ENCODE data around the gene MAP1S. TPM values are rescaled to one million over a fixed set of nuclear protein-coding genes. Genes with fewer than 3 reads are reported as not detected.

MAP1S gene
- total and polyA plus RNA-seq, 2 of the 13 experiments (the other 11 are each of a cell fraction or from before 2014, with no cell fraction given) = 3.8 to 7.3 TPM

GRCh38 chr19:17767559-17767958 lies 48.3 kb downstream of the MAP1S start:
- ChIA-PET CTCF (ENCODE audit: low intra/inter-chr PET ratio, low total read pairs) (no interaction called here), POLR2A (interaction anchor here (2.0 to 2.4 kb wide), 2 partner anchors 80 to 92 kb away, joined by 9 to 18 read pairs; partner anchors contain the start of genes JAK3 and RPL18A)
- H3K4me1 ChIP-seq (ENCODE audit: insufficient read depth, low read length) = peaks cover 28% of the 10 kb centered on the region
- H3K4me3 ChIP-seq (replicated peaks in 1 of 3; ENCODE audit: insufficient read depth in 1 of 3, low read depth in 2 of 3, low read length in 3 of 3) = no peak overlapping the region
- in situ Hi-C loops (cut with HindIII; ENCODE audit: extremely low pct_ligation_motif_present, low pct_unique_long_range_greater_than_20kb) = no loop called here
- H3K27me3 ChIP-seq (ENCODE audit: control insufficient read depth in 1 of 2, insufficient read depth in 2 of 2, low read length in 2 of 2) = no peaks in the 10 kb centered on the region
- H4K20me1 ChIP-seq (ENCODE audit: insufficient read depth, low read length) = no peaks in the 10 kb centered on the region
- H3K36me3 ChIP-seq (replicated peaks in 1 of 2; ENCODE audit: control insufficient read depth in 1 of 2, insufficient read depth in 2 of 2, low read length in 2 of 2) = no peaks in the 10 kb centered on the region
- 82% methylated on average over 1 of the region's 1 CpG for WGBS (ENCODE audit: low lambda C conversion rate)
- no peaks in the 10 kb centered on the region for H3K9me3 ChIP-seq (ENCODE audit: low read length)
- H3K27ac ChIP-seq (ENCODE audit: extremely low read length, insufficient read depth, low read length) = no peak overlapping the region
- FAIRE-seq = no peak
- DNase-seq (ENCODE audit: low spot score) = no peak
- H3K4me2 ChIP-seq (ENCODE audit: low read depth, low read length) = no peak overlapping the region
- BruUV-seq (replicated peaks) = no TSS peak
- intact Hi-C loops (cut with micrococcal nuclease; ENCODE audit: unreplicated experiment) = loop anchor here (2.0 kb wide), 1 partner anchor 63 kb away; no protein-coding TSS in a partner anchor
- no peak overlapping the region for H3K9ac ChIP-seq (ENCODE audit: insufficient read depth, low read depth, low read length)
- no peak overlapping the region for H2AFZ ChIP-seq (ENCODE audit: low read length)
- no peaks in the 10 kb centered on the region for H3K79me2 ChIP-seq (ENCODE audit: insufficient read depth, low read length)
- ATAC-seq = no peak
- TF ChIP-seq ZNF691 (CRISPR knock-in tag; IDR thresholded peaks at IDR 0.05; ENCODE audit: borderline replicate concordance, low read depth) (no peak), NR0B2 (CRISPR knock-in tag; IDR thresholded peaks at IDR 0.05) (no peak), TGIF2 (CRISPR knock-in tag; IDR thresholded peaks at IDR 0.05) (no peak), FOXP4 (CRISPR knock-in tag; IDR thresholded peaks at IDR 0.05) (no peak), UBTF (CRISPR knock-in tag; IDR thresholded peaks at IDR 0.05) (no peak), ZNF75D (CRISPR knock-in tag; IDR thresholded peaks at IDR 0.05; ENCODE audit: borderline replicate concordance) (no peak), HNRNPH1 (optimal IDR thresholded peaks at IDR 0.05; ENCODE audit: low read depth, low read length) (no peak), PATZ1 (CRISPR knock-in tag; IDR thresholded peaks at IDR 0.05) (no peak), HINFP (CRISPR knock-in tag; IDR thresholded peaks at IDR 0.05; ENCODE audit: low read depth) (no peak), ZNF274 (CRISPR knock-in tag; IDR thresholded peaks at IDR 0.05) (no peak), ZNF3 (CRISPR knock-in tag; IDR thresholded peaks at IDR 0.05) (no peak), ZKSCAN5 (CRISPR knock-in tag; IDR thresholded peaks at IDR 0.05) (no peak), RARA (CRISPR knock-in tag; IDR thresholded peaks at IDR 0.05) (no peak), BRCA1 (CRISPR knock-in tag; IDR thresholded peaks at IDR 0.05) (no peak)
